KMS-11 (cell line): ENCODE data around the gene SYMPK.

Experiments
- H2AFZ ChIP-seq: fragments of 200-600 bp; sonication (generic); 2 replicates; pipeline ENCODE4 v1.6.1; 2016; ENCODE audit warnings: antibody characterized with exemption, mixed run types, low read depth
- H3K27ac ChIP-seq: fragments of 200-600 bp; sonication (generic); 2 replicates; pipeline ENCODE4 v1.6.1; 2016; ENCODE audit warnings: mild to moderate bottlenecking, mixed run types
- H3K27me3 ChIP-seq: fragments of 200-600 bp; sonication (generic); 2 replicates; pipeline ENCODE4 v1.6.1; 2017; ENCODE audit warnings: mild to moderate bottlenecking, low read depth, mixed run types, moderate library complexity; ENCODE audit not compliant: insufficient read depth
- H3K36me3 ChIP-seq: fragments of 200-600 bp; sonication (generic); 2 replicates; pipeline ENCODE4 v1.6.1; 2017; ENCODE audit warnings: mild to moderate bottlenecking, mixed run types; ENCODE audit not compliant: insufficient read depth
- H3K4me1 ChIP-seq: fragments of 200-600 bp; sonication (generic); 2 replicates; pipeline ENCODE4 v1.6.1; 2016; ENCODE audit warnings: mild to moderate bottlenecking, low read depth, mixed run types; ENCODE audit not compliant: poor library complexity, severe bottlenecking
- H3K4me2 ChIP-seq: fragments of 200-600 bp; sonication (generic); 2 replicates; pipeline ENCODE4 v1.7.0; 2016; ENCODE audit warnings: mild to moderate bottlenecking, mixed run types
- H3K4me3 ChIP-seq: fragments of 200-600 bp; sonication (generic); IDR thresholded peaks from 2 replicates; pipeline ENCODE4 v1.6.1; 2017; ENCODE audit warnings: low read depth, low read length, mixed read lengths; ENCODE audit not compliant: insufficient read depth
- H3K79me2 ChIP-seq: fragments of 200-600 bp; sonication (generic); 2 replicates; pipeline ENCODE4 v1.6.1; 2016; ENCODE audit warnings: low read depth, mixed run types; ENCODE audit not compliant: insufficient read depth
- H3K9ac ChIP-seq: fragments of 200-600 bp; sonication (generic); 2 replicates; pipeline ENCODE4 v1.6.1; 2016; ENCODE audit warnings: mild to moderate bottlenecking, mixed run types
- H4K20me1 ChIP-seq: fragments of 200-600 bp; sonication (generic); 2 replicates; pipeline ENCODE4 v1.6.1; 2016; ENCODE audit warnings: mild to moderate bottlenecking, mixed run types; ENCODE audit not compliant: insufficient read depth
- TF ChIP-seq, protein P1 (sequence below): fragments of 200-600 bp; sonication (generic); conservative IDR thresholded peaks from 2 replicates; pipeline ENCODE4 v1.6.1; 2017; ENCODE audit warnings: low read depth, mild to moderate bottlenecking, antibody characterized with exemption, low read length, moderate library complexity, mixed read lengths

Gene SYMPK

GRCh38 chr19:45770192-45771101 lies 92.5 kb downstream of the SYMPK start:
- H3K79me2 ChIP-seq = no peaks in the 10 kb centered on the region
- peak overlapping the region; percentile 16; the same call in 1 of the 2 replicates for H3K9ac ChIP-seq
- H4K20me1 ChIP-seq = no peaks in the 10 kb centered on the region
- H3K27me3 ChIP-seq = peaks cover 6% of the 10 kb centered on the region
- H3K36me3 ChIP-seq = no peaks in the 10 kb centered on the region
- H3K27ac ChIP-seq = peak overlapping the region; percentile 45; the same call in 1 of the 2 replicates
- peak overlapping the region; percentile 98 for H3K4me2 ChIP-seq
- peak overlapping the region; percentile 43; the same call in 1 of the 2 replicates for H2AFZ ChIP-seq
- peaks cover 17% of the 10 kb centered on the region for H3K4me1 ChIP-seq
- no peak overlapping the region for H3K4me3 ChIP-seq
- TF ChIP-seq, protein P1, sequence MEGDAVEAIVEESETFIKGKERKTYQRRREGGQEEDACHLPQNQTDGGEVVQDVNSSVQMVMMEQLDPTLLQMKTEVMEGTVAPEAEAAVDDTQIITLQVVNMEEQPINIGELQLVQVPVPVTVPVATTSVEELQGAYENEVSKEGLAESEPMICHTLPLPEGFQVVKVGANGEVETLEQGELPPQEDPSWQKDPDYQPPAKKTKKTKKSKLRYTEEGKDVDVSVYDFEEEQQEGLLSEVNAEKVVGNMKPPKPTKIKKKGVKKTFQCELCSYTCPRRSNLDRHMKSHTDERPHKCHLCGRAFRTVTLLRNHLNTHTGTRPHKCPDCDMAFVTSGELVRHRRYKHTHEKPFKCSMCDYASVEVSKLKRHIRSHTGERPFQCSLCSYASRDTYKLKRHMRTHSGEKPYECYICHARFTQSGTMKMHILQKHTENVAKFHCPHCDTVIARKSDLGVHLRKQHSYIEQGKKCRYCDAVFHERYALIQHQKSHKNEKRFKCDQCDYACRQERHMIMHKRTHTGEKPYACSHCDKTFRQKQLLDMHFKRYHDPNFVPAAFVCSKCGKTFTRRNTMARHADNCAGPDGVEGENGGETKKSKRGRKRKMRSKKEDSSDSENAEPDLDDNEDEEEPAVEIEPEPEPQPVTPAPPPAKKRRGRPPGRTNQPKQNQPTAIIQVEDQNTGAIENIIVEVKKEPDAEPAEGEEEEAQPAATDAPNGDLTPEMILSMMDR = peak; percentile 97

GRCh38 chr19:45769821-45770191 lies 93.1 kb downstream of the SYMPK start:
- peak overlapping the region; percentile 43; the same call in 1 of the 2 replicates for H2AFZ ChIP-seq
- H3K4me2 ChIP-seq = peak overlapping the region; percentile 98
- H3K27ac ChIP-seq = peak overlapping the region; percentile 45; the same call in 1 of the 2 replicates
- H3K36me3 ChIP-seq = no peaks in the 10 kb centered on the region
- TF ChIP-seq, protein P1 = no peak
- no peaks in the 10 kb centered on the region for H3K79me2 ChIP-seq
- no peaks in the 10 kb centered on the region for H4K20me1 ChIP-seq
- H3K27me3 ChIP-seq = peaks cover 6% of the 10 kb centered on the region
- H3K9ac ChIP-seq = peak overlapping the region; percentile 16; the same call in 1 of the 2 replicates
- peaks cover 17% of the 10 kb centered on the region for H3K4me1 ChIP-seq
- H3K4me3 ChIP-seq = no peak overlapping the region

DNA sequence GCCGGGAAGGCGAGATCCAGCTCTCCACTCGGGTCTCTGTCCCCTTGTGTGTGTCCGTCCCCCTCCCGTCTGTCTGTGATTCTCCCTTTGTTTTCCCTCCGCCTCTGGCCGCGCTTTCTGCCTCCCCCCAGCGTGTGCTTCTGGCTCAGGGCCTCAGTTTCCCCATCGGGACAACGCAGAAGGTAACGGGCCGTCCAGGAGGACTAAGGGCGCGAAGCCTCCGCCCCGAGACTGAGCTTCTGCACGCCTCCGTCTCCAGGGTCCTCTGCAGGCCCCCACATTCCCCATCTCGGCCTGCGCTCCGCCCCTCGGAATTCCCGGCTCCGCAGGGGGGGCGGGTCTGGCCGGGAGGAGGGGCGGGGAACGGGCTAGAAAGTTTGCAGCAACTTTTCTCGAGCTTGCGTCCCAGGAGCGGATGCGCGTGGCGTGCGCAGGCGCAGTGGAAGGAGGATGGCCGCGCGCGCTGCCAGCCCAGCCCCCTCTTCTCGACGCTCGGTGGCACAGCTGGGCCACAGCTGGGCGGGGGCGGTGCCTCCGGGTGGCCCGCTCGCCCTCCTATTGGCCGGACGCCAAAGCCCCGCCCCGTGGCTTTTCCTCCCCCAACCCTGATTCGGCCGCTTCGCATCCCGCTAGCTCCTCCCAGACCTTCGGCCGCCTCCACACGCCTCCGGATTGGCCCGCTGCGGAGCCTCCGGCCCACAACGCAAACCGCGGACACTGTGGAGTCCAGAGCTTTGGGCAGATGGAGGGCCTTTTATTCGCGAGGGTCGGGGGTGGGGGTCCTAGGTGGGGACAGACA lies 93.8 kb downstream of the SYMPK start, which contains the start of gene SIX5:
SIX5 (minus strand) TSS at position 269 of the 799 bp plus-strand sequence. CDS start 408 bp downstream, outside the sequence.
- H3K27me3 ChIP-seq = peaks cover 6% of the 10 kb centered on the region
- H3K4me3 ChIP-seq = no peak within 1 kb of the TSS
- TF ChIP-seq, protein P1 = no peak
- peak within 1 kb of the TSS; percentile 53 for H3K27ac ChIP-seq
- no peaks in the 10 kb centered on the region for H3K79me2 ChIP-seq
- no peaks in the 10 kb centered on the region for H3K36me3 ChIP-seq
- H4K20me1 ChIP-seq = no peaks in the 10 kb centered on the region
- H3K4me1 ChIP-seq = peaks cover 17% of the 10 kb centered on the region
- H3K4me2 ChIP-seq = peak within 1 kb of the TSS; percentile 98
- peak within 1 kb of the TSS; percentile 66; the same call in 1 of the 2 replicates for H3K9ac ChIP-seq
- peak within 1 kb of the TSS; percentile 68 for H2AFZ ChIP-seq

GRCh38 chr19:45768655-45768983 lies 94.3 kb downstream of the SYMPK start:
- Histone ChIP-seq H3K36me3 (no peaks in the 10 kb centered on the region), H3K27ac (peak overlapping the region; percentile 53), H3K9ac (peak overlapping the region; percentile 66; the same call in 1 of the 2 replicates), H2AFZ (peak overlapping the region; percentile 68), H3K4me2 (peak overlapping the region; percentile 94), H3K27me3 (peaks cover 7% of the 10 kb centered on the region), H3K4me3 (no peak overlapping the region), H3K79me2 (no peaks in the 10 kb centered on the region), H3K4me1 (peaks cover 17% of the 10 kb centered on the region), H4K20me1 (no peaks in the 10 kb centered on the region)
- TF ChIP-seq, protein P1 = no peak
